Islet of Langerhans (tissue), 1 donor: ENCODE measurements around the gene RPL22.

Experiments used
- FAIRE-seq: peaks from one replicate; lab custom pipeline; 2011; peaks lifted over from hg19 to GRCh38; lab: Jason Lieb, UNC

Gene RPL22

DNA sequence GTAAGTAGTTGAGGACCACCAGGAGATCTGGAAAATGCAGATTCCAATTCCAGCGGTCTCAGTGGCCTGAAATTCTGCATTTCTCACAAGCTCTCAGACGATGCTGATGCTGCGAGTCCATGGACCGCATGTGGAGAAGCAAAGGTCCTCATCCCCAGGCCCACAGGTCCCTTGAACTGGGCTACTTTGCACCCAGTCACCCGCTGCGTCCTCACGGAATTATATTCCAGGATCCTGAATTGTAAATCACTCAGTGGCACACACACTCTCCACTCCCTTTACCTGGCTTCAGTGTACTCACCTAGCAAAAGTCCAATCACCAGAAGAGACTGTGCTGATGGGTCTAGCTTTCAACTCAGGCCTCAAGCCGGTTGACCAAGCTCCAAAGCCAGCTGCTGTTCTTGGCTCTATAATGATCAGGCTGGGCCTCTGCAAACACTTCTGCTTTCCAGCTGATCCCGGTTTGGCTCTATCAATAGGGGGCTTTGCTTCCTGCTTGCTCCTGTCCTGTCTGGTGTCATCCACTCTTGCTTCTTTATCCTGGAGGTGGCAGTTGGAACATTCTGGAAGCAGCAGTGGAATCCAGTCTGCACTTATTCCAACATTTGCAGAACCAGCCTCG lies 904 bp upstream of the RPL22 start:
- no peak for FAIRE-seq

- FAIRE-seq = no peak
Observed at GRCh38 chr1:6198646-6199297, 623 bp downstream of the RPL22 start.

DNA sequence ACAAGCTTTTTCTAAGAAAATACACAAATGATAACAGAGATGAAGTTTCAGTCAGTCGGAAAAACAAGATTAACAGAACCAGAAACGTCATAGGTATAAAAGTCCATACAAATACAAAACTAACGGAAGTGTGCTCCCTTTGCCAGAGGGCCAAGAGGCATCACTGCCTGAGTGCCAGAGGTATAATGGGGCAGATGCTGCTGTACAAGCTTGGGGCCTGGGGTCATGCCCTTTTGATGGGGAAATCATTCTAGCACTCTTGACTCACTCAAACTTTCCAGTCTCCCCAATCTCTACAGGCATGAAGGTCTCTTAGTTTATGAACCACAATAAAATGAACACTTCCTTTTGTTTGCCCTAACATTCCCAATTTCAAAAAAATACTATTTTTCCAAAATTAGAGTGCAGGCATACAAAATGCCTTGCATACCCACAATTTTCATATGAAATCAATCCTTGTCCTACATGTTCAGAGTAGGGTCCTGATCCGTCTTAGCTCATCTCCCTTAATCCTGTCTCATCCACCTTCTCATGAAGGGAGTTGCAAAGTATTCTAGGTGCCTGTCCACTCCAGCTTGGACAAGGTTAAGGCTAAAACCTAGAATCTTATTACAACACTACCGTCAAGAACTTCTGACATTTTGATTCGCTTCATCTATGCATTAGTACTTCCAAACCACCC lies 1.5 kb downstream of the RPL22 start:
- FAIRE-seq = no peak

- FAIRE-seq = no peak
Observed at GRCh38 chr1:6191968-6192367, 7.4 kb downstream of the RPL22 start.

DNA sequence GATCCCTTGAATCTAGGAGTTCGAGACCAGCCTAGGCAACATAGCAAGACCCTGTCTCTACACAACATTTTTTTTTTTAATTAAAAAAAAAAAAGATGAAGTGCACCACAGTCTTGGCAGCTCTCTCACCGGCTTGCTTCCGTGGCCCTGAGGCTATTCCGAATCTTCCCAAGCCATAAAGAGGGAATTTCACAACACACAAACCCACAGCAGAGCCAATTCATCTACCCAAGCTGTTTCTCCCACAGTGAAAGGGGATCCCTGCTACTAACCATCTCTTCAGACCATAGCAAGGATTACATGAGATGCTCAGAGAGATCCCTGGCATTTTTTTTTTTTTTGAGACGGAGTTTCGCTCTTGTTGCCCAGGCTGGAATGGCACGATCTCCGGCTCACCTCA lies 10.9 kb downstream of the RPL22 start:
- FAIRE-seq = no peak

- FAIRE-seq = no peak
Observed at GRCh38 chr1:6185635-6186382, 13.6 kb downstream of the RPL22 start.

DNA sequence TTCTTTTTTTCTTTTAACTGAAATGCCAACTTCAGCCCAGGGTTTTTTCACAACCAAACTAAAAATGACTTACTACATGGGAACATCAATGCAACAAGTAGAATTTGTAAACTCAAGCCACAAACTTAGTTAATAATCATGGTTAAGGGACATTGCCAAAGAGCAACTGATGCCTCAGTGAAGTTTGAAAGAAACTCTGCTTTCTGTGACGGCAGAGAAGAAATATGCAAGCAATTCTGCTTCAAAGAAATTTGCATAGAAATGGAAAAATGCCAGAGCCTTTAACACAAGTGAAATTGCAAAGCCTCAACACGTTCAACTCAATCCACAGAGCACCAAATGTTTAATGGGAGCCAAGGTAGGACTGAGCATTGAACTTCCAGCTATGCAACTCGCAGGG lies 14.2 kb downstream of the RPL22 start:
- no peak for FAIRE-seq

GRCh38 chr1:6184083-6184783 lies 15.2 kb downstream of the RPL22 start:
- FAIRE-seq = no peak

- no peak for FAIRE-seq
Observed at GRCh38 chr1:6183520-6183989, 15.8 kb downstream of the RPL22 start.

DNA sequence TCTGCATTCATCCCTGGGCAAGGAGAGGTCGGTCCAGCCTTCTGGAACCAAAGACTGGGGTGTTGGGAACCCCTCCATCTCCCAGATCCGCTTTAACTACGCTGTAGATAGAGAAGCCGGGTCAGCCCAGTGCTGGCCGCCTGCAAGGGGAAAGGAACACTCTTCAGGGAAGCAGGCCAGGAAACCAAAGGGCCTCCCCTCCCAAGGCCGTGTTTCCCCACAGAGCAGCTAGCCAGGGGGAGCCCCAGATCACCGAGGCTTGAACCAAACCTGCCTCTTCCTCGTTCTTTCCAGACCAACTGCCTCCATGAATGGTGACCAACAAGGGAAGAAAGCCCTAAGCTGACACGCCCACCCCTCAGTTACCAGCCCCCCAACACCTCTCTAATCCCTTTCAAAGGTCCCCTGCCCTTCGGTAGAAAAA lies 18.0 kb downstream of the RPL22 start:
- FAIRE-seq = no peak

DNA sequence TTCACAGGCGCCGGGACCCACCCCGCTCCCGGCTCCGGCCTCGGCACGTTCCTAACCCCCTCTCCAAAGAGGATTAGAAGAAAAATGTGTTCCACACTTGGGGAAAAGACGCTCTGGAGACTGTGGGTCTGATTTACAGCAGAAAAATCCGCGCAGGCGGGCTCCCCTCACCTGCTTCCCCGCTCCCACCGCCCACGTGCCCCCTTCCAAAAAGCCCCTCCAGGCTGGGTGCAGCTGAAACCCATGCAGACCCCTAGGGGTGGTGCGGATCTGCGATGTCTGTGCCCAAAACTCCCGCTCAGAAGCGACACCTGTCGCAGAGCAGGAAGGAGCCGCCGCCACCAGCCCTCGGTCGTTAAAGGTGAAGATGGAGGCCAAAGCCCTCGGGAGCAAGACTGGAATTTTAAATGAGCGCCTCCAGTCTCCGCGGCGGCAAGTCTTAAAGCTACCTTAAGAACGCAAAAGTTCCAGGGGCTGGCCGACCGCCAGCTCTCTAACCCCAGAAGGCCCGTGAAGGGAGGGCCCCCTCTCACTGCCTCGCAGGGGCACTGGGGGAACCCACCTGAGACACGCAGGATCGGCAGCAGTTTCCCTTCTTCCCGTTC lies 18.6 kb downstream of the RPL22 start:
- FAIRE-seq = no peak

GRCh38 chr1:6180268-6180706 lies 19.1 kb downstream of the RPL22 start, which contains the start of gene CHD5:
Gene CHD5, minus strand, starts transcription at chr1:6180321. Its CDS starts 298 bp downstream, at chr1:6180023.
- FAIRE-seq = no peak

DNA sequence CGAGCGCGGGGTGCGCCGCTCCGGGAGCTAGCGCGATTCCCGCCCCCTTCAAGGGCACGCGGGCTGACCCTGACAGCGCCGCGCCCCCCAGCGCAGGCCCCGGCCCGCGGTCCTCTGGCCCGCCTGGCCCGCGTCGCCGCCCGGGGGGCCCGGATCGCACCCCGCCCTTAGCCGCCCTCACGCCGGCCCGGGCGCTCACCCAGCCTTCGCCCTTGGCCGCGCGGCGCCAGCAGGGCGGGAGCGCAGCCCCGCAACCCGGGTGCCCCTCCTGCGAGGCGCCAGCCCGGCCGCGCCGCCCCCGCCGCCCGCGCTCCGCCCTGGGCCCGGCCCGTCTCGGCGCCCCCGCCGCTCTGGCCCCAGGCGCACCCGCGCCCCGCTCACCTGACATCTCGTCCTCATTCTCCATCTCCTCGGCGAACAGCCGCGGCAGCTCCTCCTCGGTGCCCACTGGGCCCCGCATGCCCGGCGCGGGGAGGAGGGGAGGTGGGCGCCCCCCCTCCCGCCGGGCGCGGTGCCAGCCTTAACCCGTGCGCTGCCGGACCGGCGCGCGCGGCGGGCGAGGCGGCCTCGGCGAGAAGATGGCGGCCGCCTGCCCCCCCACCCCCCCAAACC lies 19.7 kb downstream of the RPL22 start:
- FAIRE-seq = no peak

DNA sequence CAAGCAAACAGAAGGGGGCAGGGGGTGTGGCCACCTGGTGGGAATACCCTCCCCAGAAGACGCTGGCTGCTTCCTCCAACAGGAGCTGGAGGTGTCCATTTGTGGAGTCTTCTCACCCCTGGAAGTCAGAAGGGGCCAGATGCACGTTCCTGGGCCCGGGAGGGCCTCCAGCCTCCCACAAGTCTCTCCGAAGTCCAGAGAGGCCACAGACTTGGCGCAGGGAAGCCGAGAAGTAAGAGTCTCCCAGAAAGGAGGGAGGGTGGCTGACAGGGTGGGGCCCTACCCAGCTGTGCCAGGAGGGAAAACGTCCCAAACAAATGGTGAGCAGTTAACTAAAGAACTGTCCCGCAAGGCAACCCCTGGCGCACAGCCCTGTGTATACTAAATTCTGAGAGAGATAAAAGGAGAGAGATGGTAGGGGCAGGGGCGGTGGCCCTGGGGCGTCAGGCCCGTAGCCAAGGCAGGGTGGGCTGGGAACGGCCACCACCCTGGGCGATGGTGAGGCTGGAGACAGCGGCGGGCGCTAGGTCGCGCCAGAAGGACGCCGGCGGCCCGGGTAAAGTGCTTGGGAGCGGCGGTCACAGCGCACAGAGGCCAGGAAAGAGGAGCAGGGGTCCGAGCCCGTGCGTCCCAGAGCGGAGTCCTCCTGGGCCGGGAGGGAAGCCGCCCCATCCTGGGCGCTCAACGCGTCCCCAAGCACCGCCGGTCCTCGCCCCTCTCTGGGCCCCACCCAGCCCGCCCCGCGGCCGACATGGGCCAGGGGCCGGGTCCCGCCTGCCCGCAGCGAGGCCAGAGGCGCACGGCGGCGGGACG lies 20.4 kb downstream of the RPL22 start:
- no peak for FAIRE-seq

GRCh38 chr1:6177681-6178380 lies 21.6 kb downstream of the RPL22 start:
- no peak for FAIRE-seq

DNA sequence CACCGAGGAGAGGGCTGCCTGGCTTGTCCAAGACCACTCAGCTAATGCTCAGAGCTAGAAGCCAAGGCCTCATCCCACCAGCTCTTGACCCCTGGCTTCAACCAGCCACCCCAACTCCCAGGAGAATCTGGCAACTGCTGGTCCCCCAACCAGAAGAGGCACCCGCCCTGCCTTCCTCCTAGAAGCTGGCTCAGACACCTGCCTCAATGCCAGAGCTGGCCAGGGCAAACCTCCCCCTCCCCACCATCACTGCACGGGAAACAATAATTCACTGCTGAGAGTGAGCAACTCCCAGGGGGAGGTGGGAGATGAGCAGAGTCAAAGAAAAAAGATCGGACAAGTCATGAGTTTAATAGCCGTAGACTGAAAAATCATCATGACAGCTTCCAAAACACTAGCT lies 22.6 kb downstream of the RPL22 start:
- FAIRE-seq = no peak

DNA sequence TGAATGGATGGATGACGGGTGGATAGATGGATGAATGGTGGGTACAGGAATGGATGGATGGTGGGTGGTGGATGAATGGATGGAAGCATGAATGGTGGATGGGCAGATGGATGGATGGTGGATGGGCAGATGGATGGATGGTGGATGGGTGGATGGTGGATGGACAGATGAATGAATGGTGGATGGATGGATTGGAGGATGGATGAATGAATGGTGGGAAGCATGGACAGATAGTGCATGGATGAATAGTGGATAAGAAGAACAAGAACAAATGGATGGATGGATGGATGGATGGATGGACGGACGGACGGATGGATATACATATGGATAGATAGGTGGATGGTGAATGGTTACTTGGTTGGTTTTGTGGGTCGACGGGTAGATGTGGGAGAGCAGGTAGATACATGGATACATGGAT lies 24.0 kb downstream of the RPL22 start:
- no peak for FAIRE-seq

GRCh38 chr1:6174621-6175410 lies 24.6 kb downstream of the RPL22 start:
- no peak for FAIRE-seq

- FAIRE-seq = no peak
Observed at GRCh38 chr1:6172549-6172948, 26.8 kb downstream of the RPL22 start.
